GM18498 (cell line): Measurements from ENCODE around the gene SLX9.

Source experiments
- ATAC-seq: cut with Tn5 transposase; IDR thresholded peaks from one replicate; pipeline ENCODE4 v1.9.1; 2021; ENCODE audit warnings: mild to moderate bottlenecking, moderate library complexity; ENCODE audit not compliant: unreplicated experiment

SLX9 gene

DNA sequence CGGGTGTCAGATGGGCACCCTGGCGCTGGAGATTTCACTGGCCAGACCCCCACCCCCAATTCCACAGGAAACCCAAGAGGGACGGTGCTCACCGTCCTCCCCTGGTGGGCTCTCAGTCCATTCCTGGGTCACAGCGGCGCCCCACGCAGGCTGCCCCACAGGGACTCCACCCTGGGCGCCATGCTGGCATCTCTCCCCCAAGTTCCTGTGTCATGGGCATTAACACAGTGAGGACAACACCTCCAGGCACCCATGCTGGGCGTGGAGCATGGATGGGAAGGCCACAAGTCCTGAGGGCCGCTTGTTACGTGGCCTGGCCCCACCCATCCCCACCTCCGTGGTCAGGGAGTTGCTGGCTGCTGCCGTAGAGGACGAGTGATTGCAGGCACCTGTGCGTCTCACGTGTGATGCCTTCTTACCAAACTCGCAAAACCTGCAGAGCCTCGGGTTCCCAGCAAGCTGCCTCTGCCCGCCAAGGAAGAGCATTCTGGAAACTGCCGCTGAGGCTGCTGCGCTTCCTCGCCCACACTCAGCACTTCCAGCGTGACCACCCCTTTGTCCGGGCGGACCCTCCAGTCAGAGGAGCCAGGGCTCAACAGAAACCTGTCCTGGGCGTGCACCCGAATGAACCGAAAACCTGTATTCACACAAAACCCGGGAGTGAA is 60.3 kb downstream of the SLX9 start:
- no peak for ATAC-seq

GRCh38 chr21:45000637-45001133 is 60.9 kb downstream of the SLX9 start:
- no peak for ATAC-seq

DNA sequence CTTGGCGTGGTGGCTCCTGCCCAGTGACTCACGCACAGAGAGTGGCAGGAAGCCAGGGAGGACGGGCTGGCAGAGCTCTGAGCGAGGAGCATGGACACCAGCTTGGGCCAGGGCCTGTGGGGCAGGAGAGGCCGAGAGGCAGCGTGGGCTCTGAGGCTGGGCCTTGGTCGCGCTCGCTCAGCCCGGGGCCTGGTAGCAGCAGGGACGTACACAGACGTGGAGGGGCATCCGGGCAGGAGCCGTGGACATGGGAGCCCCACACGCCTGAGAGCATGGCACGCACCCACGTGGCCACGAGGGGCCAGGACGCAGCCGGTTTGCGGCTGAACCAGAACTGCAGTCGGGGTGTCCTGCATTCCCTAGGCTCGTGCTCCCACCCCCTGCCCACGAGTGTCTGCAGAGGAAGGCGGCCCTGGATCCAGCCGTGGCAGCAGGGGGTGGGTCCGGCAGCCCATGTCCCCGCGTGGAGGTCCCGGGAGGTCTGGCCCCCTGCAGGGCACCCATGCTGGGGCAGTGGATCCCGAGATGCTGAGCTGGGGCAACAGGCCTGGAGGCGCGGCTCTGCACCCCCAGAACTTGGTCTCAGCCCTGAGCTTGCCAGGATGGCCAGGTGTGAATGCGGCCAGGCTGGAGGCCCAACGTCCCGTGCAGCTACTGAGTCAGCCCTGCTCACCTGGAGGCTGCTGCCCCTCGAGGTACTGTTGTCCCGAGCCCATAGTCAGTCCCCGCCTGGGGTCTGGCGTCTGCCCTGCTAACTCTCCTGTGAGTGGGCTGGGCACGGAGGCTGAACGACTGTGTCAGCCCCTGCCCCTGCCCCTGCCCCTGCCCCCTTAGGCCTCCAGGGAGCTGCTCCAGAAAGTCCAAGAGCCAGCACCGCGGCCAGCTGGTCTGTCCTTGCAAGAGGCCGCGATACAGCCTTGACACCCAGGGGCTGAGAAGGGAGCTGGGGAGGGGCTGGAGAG is 61.6 kb downstream of the SLX9 start:
- ATAC-seq: no peak

GRCh38 chr21:45002381-45003204 is 62.8 kb downstream of the SLX9 start:
- ATAC-seq: no peak

DNA sequence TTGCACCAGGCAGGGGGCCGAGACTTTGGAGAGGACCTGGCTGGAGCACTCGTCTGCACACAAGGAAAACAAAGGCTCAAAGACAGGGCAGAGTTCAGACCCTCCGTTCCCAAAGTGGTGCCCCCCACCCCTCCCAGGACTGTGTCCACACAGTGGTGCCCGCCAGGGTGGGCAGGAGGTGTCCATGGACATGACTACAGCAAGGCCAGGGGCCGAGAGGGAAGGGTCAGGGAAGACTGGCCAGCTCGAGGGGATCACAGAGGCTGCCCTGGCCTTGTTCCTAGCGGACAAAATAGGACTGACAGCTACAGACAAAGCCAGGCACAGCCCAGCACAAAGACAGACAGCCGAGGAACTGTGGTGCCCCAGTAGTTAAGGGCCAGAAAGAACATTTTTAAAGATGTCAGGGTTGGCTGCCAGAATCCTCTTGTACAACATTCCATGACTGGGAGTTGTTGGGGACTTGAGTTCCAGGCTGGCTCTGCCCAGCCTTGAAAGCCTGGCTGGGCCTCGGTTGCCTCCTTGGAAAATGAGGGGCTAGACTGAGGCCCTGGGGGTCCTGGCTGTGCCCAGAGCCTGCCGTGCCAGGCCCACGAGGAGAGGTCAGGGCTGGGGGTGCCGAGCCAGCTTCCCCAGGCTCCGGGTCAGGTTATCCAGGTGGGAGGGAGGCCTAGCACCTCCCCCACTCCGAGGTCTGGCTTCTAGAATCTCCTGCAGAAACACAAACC is 63.7 kb downstream of the SLX9 start:
- no peak for ATAC-seq

DNA sequence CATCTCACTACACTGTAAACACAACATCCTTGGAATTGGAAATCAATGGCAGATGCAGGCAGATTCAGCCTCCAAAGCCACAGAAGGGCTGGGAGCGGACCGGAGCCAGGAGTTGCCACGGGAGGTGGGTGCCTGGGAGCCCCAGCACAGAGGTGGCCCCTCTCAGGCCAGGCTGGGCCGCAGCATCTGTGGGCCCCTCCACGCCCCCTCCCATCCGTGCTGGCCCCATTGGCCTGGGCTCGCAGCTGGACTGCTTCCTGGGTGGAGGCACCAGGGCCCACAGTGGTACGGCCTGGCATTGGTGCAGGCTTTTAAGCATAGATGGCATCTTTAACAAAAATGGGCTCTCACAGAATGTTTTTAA is 64.2 kb downstream of the SLX9 start:
- no peak for ATAC-seq

DNA sequence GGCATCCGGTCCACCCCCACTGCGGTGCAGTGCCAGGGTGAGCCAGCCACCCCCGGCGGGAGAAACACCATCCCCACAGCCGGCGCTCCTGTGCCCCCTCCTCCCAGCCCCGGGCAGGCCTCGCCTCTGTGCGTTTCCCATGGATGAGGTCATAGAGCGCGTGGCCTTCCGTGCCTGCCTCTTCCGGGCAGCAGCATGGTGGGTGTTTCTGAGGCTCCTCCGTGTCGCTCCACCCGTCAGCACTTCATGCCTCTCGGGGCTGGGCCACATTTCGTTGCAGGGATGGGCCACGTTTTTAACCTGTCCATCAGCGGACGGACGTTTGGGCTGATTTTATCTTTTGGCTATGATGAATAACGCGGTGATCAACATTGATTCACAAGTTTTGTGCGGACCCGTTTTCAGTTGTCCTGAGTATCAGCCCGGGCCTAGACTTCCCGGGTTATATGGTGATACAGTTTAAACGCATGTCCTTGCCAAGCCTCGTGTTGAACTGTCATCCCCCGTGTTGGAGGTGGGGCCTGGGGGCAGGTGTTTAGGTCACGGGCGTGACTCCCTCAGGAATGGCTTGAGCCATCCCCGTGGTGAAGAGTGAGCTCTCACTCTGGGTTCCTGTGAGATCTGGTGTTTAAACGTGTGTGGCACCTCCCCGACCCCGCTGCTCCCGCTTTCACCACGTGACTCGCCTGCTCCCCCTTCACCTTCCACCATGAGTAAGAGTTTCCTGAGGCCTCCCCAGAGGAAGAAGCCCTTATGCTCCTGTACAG is 64.8 kb downstream of the SLX9 start:
- no peak for ATAC-seq

GRCh38 chr21:45006536-45007095 is 66.8 kb downstream of the SLX9 start:
- no peak for ATAC-seq

DNA sequence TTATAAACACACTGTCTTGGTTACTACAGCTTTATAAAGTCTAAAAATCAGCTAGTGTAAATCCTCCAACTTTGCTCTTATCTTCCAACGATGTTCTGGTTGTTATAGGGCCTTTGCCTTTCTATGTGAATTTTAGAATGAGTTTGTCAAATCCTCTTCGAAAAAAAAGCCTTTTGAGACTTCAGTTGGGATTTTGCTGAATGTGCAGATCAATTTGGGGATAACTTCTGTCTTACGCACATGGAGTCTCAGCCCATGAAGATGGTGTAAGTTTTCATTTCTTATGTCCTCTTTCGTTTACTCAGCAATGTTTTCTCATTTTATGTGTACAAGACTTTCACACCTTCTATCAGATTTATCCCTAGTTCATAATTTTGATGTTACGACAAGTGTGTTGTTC is 69.8 kb downstream of the SLX9 start:
- no peak for ATAC-seq

- ATAC-seq: no peak
Measured at GRCh38 chr21:45010096-45010495, 70.3 kb downstream of the SLX9 start.

- ATAC-seq: no peak
Measured at GRCh38 chr21:45010860-45011259, 71.0 kb downstream of the SLX9 start.

DNA sequence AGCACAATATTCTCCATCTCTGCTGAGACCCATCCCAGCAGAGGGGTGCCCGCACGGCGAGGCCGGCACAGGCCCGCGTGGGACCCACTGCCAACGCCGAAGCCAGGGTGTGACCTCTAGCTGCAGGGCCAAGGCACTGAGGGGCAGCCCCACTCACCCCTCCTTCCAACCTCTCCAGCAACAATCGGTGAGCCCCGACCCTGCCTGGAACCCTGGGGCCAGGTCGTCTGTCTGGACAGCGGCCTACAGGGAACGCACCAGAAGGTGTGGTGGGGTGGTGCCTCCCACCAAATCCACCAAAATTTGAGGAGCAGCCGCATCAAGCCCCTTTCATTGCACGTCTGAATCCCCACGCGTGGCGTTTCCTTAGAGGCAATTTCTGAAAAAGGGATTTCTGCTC is 71.6 kb downstream of the SLX9 start:
- ATAC-seq: no peak

DNA sequence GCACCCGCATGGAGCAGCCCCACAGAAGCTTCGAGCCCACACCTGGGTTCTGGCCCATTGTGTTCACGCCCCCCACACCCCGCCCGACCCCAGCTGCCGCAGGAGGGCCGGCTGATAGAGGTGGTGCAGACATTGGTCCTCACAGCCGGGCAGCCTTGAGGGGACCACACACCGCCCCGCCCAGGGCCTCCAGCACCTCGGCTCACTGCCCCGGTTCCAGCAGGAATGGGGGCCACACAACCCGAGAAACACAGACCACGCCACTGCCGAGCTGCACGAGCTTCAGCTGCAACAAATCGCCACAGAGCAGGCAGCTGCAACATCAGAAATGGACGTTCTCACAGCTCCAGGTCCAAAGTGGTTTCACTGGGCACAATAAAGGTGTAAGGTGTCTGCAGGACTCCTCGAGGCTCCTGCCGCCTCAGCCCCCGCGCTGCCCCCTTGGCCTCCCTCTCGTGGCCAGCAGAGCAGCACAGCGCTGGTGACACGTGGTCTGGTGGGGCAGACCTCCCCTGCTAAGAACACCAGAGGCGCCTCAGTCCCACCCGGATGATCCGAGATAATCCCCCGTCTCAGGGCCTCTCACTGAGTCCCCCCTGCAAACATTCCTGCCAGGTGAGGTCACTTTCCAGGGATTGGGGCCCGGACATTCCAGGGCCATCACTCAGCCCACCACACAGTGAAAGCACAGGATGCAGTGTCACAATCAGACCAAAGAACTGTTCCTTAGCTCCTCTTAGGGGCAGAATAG is 72.3 kb downstream of the SLX9 start:
- ATAC-seq: no peak

- no peak for ATAC-seq
Measured at GRCh38 chr21:45012662-45013259, 72.9 kb downstream of the SLX9 start.

- ATAC-seq: no peak
Measured at GRCh38 chr21:45013260-45013841, 73.5 kb downstream of the SLX9 start.

DNA sequence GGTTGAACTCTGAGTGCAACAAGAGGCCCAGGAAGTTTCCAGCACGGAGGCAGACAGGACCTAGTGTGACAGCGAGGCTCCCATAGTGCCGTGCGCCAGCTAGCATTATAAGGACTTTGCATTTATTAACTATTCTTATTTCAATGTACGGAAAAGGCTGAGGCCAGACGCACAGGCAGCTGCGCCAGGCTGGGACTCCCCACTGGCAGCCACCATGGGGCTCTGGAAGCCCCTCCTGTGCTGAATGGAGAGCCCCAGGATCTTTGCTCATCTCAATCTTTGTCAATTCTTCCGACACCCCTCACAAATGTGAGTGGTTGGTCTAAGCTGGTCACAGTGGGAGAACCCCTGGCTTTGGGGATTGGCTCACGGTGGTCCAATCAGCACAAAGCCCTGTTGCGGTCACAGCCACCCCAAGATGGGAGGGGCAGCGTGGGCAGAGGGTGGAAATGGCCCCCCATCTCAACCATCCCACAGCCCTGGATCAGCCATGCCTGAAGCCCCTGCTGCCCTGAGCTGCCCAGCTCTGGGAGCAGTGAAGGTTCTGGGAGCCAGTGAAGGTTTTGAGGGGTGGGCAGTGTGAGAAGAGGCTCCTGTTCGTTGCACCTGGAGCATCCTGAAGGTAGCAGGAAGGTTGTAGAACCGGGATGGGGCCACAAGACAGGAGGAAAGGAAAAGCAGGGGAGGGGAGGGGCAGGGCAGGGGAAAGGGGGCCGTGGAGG is 75.1 kb downstream of the SLX9 start:
- ATAC-seq: no peak

DNA sequence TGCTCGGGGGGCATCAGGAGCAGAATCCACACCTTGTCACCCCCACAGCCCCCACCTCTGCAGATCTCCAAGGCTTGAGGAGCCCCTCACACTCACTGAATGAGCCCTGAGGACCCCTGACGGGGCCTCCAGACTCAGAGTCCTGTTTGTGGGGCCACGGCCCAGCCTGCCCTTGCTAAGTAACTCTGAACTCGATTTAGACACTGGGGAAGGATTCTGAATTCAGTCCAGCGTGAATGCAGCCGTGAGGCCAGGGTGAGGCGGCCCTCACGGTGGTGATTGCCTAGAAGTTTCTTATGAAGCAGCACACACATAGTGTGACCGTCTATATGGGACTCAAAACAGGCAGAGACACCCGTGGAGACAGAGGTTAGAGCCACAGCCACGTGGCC is 75.6 kb downstream of the SLX9 start:
- no peak for ATAC-seq
